HG02763 (cell line): Measurements from ENCODE around the gene CXXC1.
"Not testable (repeated sequence)": the region's sequence is repeated elsewhere in the genome, so short reads cannot be mapped to it uniquely, and the experiment has no call there.

Experiments
- ATAC-seq: cut with Tn5 transposase; IDR thresholded peaks from one replicate; pipeline ENCODE4 v1.9.1; 2021; ENCODE audit warnings: mild to moderate bottlenecking, moderate library complexity; ENCODE audit not compliant: unreplicated experiment

CXXC1 gene

GRCh38 chr18:50276452-50276851 lies 11.0 kb downstream of the CXXC1 start:
- no peak for ATAC-seq

- no peak for ATAC-seq
Observed at GRCh38 chr18:50275503-50276036, 11.9 kb downstream of the CXXC1 start.

GRCh38 chr18:50274941-50275340 lies 12.6 kb downstream of the CXXC1 start:
- no peak for ATAC-seq

GRCh38 chr18:50274044-50274442 lies 13.4 kb downstream of the CXXC1 start:
- ATAC-seq = no peak

GRCh38 chr18:50273203-50274043 lies 14.1 kb downstream of the CXXC1 start:
- ATAC-seq = no peak

- ATAC-seq = no peak
Observed at GRCh38 chr18:50272568-50272967, 14.9 kb downstream of the CXXC1 start.

- peak; percentile 70 for ATAC-seq
Observed at GRCh38 chr18:50268022-50268747, 19.3 kb downstream of the CXXC1 start.

- peak; percentile 79 for ATAC-seq
Observed at GRCh38 chr18:50266248-50266704, 21.2 kb downstream of the CXXC1 start, which contains the start of gene CFAP53. Gene CFAP53 (minus strand): TSS chr18:50266495. CDS start chr18:50266404, 91 bp downstream.

- no peak for ATAC-seq
Observed at GRCh38 chr18:50262977-50263376, 24.5 kb downstream of the CXXC1 start.

GRCh38 chr18:50250935-50251334 lies 36.6 kb downstream of the CXXC1 start:
- no peak for ATAC-seq

- ATAC-seq = no peak
Observed at GRCh38 chr18:50249576-50249975, 37.9 kb downstream of the CXXC1 start.

- no peak for ATAC-seq
Observed at GRCh38 chr18:50247561-50247960, 39.9 kb downstream of the CXXC1 start.

- ATAC-seq = not testable (repeated sequence)
Observed at GRCh38 chr18:50241768-50242167, 45.7 kb downstream of the CXXC1 start.

- no peak for ATAC-seq
Observed at GRCh38 chr18:50240080-50240563, 47.4 kb downstream of the CXXC1 start.

- ATAC-seq = no peak
Observed at GRCh38 chr18:50232419-50232818, 55.1 kb downstream of the CXXC1 start.
